HG02623 (cell line): Measurements from ENCODE around the gene FN3KRP.

Source experiments
- ATAC-seq: cut with Tn5 transposase; IDR thresholded peaks from one replicate; pipeline ENCODE4 v1.9.1; 2021; ENCODE audit warnings: moderate library complexity; ENCODE audit not compliant: unreplicated experiment

FN3KRP gene

GRCh38 chr17:82687375-82687861, 29.1 kb upstream of the FN3KRP start:
- ATAC-seq, result no peak

- no peak for ATAC-seq
Measured at GRCh38 chr17:82687871-82688270, 28.6 kb upstream of the FN3KRP start.

- ATAC-seq, result no peak
Measured at GRCh38 chr17:82689077-82689476, 27.4 kb upstream of the FN3KRP start.

GRCh38 chr17:82690786-82691489, 25.6 kb upstream of the FN3KRP start:
- ATAC-seq, result no peak

GRCh38 chr17:82691714-82692113, 24.8 kb upstream of the FN3KRP start:
- ATAC-seq, result no peak

GRCh38 chr17:82692268-82692667, 24.2 kb upstream of the FN3KRP start:
- ATAC-seq, result no peak

- no peak for ATAC-seq
Measured at GRCh38 chr17:82693168-82693867, 23.2 kb upstream of the FN3KRP start.

GRCh38 chr17:82694647-82695046, 21.9 kb upstream of the FN3KRP start:
- no peak for ATAC-seq

GRCh38 chr17:82696259-82696658, 20.2 kb upstream of the FN3KRP start:
- ATAC-seq, result no peak

GRCh38 chr17:82696916-82697807, 19.3 kb upstream of the FN3KRP start:
- no peak for ATAC-seq

- no peak for ATAC-seq
Measured at GRCh38 chr17:82697808-82698064, 18.8 kb upstream of the FN3KRP start.

- peak; percentile 93 for ATAC-seq
Measured at GRCh38 chr17:82698065-82698973, 18.2 kb upstream of the FN3KRP start, which contains the start of gene RAB40B. Gene RAB40B (minus strand): TSS chr17:82698698. CDS start chr17:82698596, 102 bp downstream.

- ATAC-seq, result no peak
Measured at GRCh38 chr17:82698974-82699442, 17.5 kb upstream of the FN3KRP start.

- no peak for ATAC-seq
Measured at GRCh38 chr17:82699551-82699950, 17.0 kb upstream of the FN3KRP start.

- no peak for ATAC-seq
Measured at GRCh38 chr17:82702231-82702927, 14.1 kb upstream of the FN3KRP start.

GRCh38 chr17:82703036-82703745, 13.3 kb upstream of the FN3KRP start:
- ATAC-seq, result no peak

- no peak for ATAC-seq
Measured at GRCh38 chr17:82703935-82704865, 12.3 kb upstream of the FN3KRP start.

GRCh38 chr17:82704886-82705285, 11.6 kb upstream of the FN3KRP start:
- ATAC-seq, result no peak
